ENCODE data around the gene PI4KA.
"Not testable (repeated sequence)": the region's sequence is repeated elsewhere in the genome, so short reads cannot be mapped to it uniquely, and the experiment has no call there.

The PI4KA gene

GRCh38 chr22:20671409-20672081, 187.1 kb downstream of the PI4KA start:
- H3K27me3 ChIP-seq (ENCODE audit: insufficient read depth, low read depth, severe bottlenecking) = no peaks in the 10 kb centered on the region
- no peaks in the 10 kb centered on the region for H3K9me3 ChIP-seq (ENCODE audit: severe bottlenecking)
- H3K27ac ChIP-seq = no peak overlapping the region
- DNase-seq = no peak
- TF ChIP-seq CTCF (IDR thresholded peaks at IDR 0.05; ENCODE audit: low read depth, low read length) = no peak
- H3K36me3 ChIP-seq = no peaks in the 10 kb centered on the region
- no peak overlapping the region for H3K4me3 ChIP-seq (ENCODE audit: low read depth, low read length)

DNA sequence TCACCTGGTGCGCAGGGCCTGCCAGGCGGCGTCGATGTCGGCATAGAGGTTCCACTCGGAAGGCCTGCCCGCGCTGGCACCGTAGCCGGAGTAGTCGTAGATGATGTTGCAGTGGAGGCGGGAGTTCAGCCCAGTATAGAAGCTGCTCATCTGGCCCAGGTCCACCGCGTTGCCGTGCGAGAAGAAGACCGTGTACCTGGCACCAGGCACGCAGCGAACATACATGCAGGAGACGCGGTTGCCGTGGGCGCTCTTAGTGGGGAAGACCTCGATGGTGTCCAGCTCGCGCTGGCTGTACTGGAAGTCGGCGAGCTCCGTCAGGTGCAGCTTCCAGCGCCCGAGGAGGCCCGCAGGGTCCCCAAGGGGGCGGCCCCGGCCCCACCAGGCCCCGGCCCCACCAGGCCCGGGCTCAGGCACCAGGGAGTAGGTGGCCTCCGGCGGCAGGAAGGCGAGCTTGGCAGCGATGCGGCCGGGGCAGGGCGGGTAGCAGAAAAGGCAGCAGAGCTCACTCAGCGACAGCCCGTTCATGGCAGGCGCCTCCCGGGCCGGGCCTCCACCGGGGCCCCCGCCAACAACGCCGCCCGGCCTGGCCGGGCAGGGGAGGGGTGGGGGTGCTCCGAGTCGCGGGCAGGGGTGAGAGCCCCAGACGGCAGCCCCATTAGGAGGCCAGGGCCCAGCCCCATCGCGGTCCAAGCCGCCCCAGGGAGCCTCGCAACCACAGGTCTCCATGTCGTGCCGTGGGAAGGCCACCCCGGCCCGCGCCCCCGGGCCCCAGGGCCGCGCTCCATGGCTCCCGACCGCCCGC, 188.0 kb downstream of the PI4KA start:
- not testable (repeated sequence) for H3K27ac ChIP-seq; DNase-seq; H3K27me3 ChIP-seq (ENCODE audit: insufficient read depth, low read depth, severe bottlenecking); H3K36me3 ChIP-seq; H3K9me3 ChIP-seq (ENCODE audit: severe bottlenecking); H3K4me3 ChIP-seq (ENCODE audit: low read depth, low read length)

- not testable (repeated sequence) for H3K27ac ChIP-seq; H3K27me3 ChIP-seq (ENCODE audit: insufficient read depth, low read depth, severe bottlenecking); H3K4me3 ChIP-seq (ENCODE audit: low read depth, low read length); DNase-seq; H3K9me3 ChIP-seq (ENCODE audit: severe bottlenecking); H3K36me3 ChIP-seq
Observed at GRCh38 chr22:20669884-20670283, 188.7 kb downstream of the PI4KA start.

- DNase-seq; H3K36me3 ChIP-seq; H3K4me3 ChIP-seq (ENCODE audit: low read depth, low read length); H3K27ac ChIP-seq; H3K27me3 ChIP-seq (ENCODE audit: insufficient read depth, low read depth, severe bottlenecking); H3K9me3 ChIP-seq (ENCODE audit: severe bottlenecking): not testable (repeated sequence)
Observed at GRCh38 chr22:20669471-20669870, 189.1 kb downstream of the PI4KA start.

DNA sequence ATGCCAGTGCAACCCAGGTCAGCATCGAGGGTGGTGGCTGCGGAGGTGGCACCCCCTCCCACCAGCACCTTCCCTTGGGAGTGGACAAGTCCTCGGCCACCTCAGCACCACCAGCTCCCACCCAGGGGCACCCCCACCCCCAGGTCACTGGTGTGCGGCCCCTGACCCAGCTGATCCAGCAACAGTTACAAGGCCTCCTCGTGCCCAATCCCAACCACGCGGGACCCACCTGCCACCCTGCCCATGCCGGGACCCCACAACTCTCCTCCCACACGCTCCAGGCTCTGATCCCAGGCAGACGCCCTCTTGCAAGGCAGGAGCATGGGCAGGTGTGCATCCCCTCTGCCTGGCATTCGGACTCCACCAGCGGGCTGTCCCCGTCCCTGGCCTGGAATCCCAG, 189.8 kb downstream of the PI4KA start:
- not testable (repeated sequence) for H3K36me3 ChIP-seq; H3K27ac ChIP-seq; H3K9me3 ChIP-seq (ENCODE audit: severe bottlenecking); H3K27me3 ChIP-seq (ENCODE audit: insufficient read depth, low read depth, severe bottlenecking); H3K4me3 ChIP-seq (ENCODE audit: low read depth, low read length); DNase-seq

DNA sequence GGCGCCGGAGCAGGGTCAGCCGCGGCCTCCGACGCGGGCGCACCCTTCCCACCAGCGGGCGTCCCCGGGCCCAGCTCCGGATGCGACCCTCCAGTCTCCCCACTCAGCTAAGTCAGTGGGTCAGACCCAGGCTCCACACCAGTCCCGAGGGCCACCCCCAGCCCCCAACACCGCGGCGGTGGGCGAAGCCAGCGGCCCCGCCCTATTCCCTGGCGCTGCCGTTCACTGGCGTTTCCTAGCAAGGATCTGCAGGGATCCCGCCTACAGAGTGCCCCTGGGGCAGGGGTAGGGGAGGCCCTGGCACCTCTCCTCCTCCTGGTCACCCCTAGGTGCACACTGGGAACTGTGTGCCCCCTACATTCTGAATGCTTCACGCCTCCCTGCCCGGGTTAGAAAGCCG, 190.4 kb downstream of the PI4KA start:
- H3K9me3 ChIP-seq (ENCODE audit: severe bottlenecking); DNase-seq; H3K36me3 ChIP-seq: not testable (repeated sequence)

DNA sequence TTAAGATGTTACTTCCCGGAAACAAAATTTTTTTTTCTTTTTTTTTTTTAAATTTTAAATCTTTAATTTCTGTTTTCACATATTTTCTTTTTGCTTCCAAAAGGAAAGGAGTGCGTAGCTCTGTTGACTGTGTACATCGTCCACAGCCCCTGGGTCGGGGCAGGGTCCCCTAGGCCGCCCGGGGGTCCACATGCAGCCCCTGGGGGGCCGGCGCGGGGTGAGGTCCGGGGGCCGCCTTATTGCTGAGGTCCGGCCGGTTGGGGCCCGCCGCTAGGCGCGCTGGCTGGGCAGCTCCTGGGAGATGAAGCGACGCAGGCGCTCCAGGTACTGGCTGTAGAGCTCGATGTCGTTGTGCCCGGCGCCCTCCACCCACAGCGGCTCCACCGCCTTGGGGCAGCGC, 191.1 kb downstream of the PI4KA start:
- not testable (repeated sequence) for H3K27ac ChIP-seq; H3K4me3 ChIP-seq (ENCODE audit: low read depth, low read length); DNase-seq

More for the DNA sequence above, 190.4 kb downstream of the PI4KA start:
- not testable (repeated sequence) for H3K4me3 ChIP-seq (ENCODE audit: low read depth, low read length); H3K27ac ChIP-seq; H3K27me3 ChIP-seq (ENCODE audit: insufficient read depth, low read depth, severe bottlenecking)

DNA sequence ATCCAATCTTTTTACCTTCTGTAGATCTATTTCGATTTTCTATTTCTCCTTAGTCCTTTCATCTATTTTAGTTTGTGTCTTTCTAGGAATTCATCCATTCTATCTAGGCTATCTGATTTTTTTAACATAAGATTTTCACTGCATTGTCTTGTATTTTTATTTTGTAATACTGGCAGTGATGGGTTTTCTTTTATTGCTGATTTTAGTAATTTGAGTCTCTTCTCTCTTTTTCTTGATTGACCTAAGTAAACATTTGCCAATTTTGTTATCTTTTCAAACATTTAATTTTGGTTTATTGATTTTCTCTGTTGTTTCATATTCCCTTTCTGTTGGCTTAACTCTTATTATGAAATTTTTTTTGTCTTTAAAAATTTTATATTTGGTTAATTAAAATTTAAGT, 192.1 kb downstream of the PI4KA start:
- TF ChIP-seq CTCF (IDR thresholded peaks at IDR 0.05; ENCODE audit: low read depth, low read length) = no peak

More for the DNA sequence above, 191.1 kb downstream of the PI4KA start:
- not testable (repeated sequence) for H3K9me3 ChIP-seq (ENCODE audit: severe bottlenecking); H3K36me3 ChIP-seq; H3K27me3 ChIP-seq (ENCODE audit: insufficient read depth, low read depth, severe bottlenecking)

DNA sequence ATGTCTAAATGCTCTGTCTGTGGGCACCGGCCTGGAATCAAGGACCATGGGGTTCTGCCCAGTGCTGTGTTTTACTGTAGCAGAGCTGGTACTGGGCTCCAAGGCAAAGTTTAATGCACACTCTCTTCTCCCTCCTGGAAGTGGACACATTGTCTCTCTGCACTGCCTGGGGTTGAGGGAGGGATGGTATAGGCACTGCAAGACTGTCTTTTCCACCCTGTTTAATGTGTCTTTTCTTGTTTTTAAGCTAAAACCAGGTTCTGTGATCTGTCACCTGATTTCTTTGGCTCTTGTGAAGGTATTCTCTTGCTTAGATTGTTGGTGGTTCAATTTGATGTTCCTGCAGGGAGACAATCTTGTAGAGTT, 194.0 kb downstream of the PI4KA start:
- no peak for DNase-seq
- H3K27me3 ChIP-seq (ENCODE audit: insufficient read depth, low read depth, severe bottlenecking) = no peaks in the 10 kb centered on the region
- H3K27ac ChIP-seq = no peak overlapping the region
- no peak for TF ChIP-seq CTCF (IDR thresholded peaks at IDR 0.05; ENCODE audit: low read depth, low read length)
- no peaks in the 10 kb centered on the region for H3K9me3 ChIP-seq (ENCODE audit: severe bottlenecking)
- H3K4me3 ChIP-seq (ENCODE audit: low read depth, low read length) = no peak overlapping the region
- H3K36me3 ChIP-seq = no peaks in the 10 kb centered on the region

More for the DNA sequence above, 192.1 kb downstream of the PI4KA start:
- Histone ChIP-seq H3K27me3 (ENCODE audit: insufficient read depth, low read depth, severe bottlenecking) (no peaks in the 10 kb centered on the region), H3K4me3 (ENCODE audit: low read depth, low read length) (no peak overlapping the region), H3K36me3 (no peaks in the 10 kb centered on the region), H3K9me3 (ENCODE audit: severe bottlenecking) (no peaks in the 10 kb centered on the region), H3K27ac (no peak overlapping the region)
- DNase-seq = no peak

All from WERI-Rb-1 (cell line).